Vagina (tissue), 2 donors: ENCODE measurements around the gene MYO9A.

Experiments
- POLR2A ChIP-seq, 2 donors: fragments of 450-650 bp; IDR thresholded peaks; one replicate each; pipeline ENCODE4 v1.6.1; 2017; ENCODE audit warnings: antibody characterized with exemption in 2 of 2, mild to moderate bottlenecking in 2 of 2, moderate library complexity in 2 of 2
- TF ChIP-seq, protein P1 (sequence below), 3 experiments: fragments of 450-650 bp in 2 of 3; fragments of 200-600 bp in 1 of 3; sonication (generic) in 1 of 3; IDR thresholded peaks; one replicate each; pipeline ENCODE4 v1.5.1; 2017 to 2019; ENCODE audit warnings: antibody characterized with exemption in 3 of 3, mild to moderate bottlenecking in 2 of 3, moderate library complexity in 2 of 3

DNA sequence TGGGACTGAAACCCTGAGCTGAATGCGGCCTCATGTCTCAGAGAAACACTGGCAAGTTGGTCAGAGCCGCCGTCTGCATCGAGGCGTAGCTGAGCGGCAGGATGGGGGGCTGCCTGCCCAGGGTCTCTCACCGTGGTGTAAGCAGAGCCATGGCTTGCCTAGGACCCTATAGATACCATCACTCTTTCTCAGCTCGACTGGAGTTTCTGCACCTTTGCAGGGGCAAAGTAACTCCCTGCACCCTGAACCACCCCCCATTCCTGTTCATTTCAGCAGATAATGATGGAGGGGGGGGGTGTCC, 336.0 kb downstream of the MYO9A start:
- TF ChIP-seq, protein P1, sequence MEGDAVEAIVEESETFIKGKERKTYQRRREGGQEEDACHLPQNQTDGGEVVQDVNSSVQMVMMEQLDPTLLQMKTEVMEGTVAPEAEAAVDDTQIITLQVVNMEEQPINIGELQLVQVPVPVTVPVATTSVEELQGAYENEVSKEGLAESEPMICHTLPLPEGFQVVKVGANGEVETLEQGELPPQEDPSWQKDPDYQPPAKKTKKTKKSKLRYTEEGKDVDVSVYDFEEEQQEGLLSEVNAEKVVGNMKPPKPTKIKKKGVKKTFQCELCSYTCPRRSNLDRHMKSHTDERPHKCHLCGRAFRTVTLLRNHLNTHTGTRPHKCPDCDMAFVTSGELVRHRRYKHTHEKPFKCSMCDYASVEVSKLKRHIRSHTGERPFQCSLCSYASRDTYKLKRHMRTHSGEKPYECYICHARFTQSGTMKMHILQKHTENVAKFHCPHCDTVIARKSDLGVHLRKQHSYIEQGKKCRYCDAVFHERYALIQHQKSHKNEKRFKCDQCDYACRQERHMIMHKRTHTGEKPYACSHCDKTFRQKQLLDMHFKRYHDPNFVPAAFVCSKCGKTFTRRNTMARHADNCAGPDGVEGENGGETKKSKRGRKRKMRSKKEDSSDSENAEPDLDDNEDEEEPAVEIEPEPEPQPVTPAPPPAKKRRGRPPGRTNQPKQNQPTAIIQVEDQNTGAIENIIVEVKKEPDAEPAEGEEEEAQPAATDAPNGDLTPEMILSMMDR (IDR thresholded peaks at IDR 0.05) = no peak
- TF ChIP-seq POLR2A (IDR thresholded peaks at IDR 0.05) = no peak
